Thoracic aorta (tissue), 2 donors: ENCODE results near the gene S100A1. TPM values are rescaled to one million over a fixed set of nuclear protein-coding genes. Genes with fewer than 3 reads are reported as not detected.

Experiments used
- ATAC-seq: fragments of 150-250 bp; one replicate; pipeline ENCODE4 v1.8.0; 2017; ENCODE audit warnings: low read depth; ENCODE audit not compliant: insufficient number of reproducible peaks, low FRiP score
- DNase-seq: peaks from one replicate; pipeline ENCODE4 v3.0.0-alpha.2; 2020; ENCODE audit warnings: low spot score
- H3K27ac ChIP-seq, 2 donors: fragments of 200-600 bp; sonication (generic); 1 replicate in 1 of 2; 2 replicates in 1 of 2; pipeline ENCODE4 v1.5.1; 2016; ENCODE audit warnings: mild to moderate bottlenecking in 2 of 2, moderate library complexity in 2 of 2
- H3K27me3 ChIP-seq: fragments of 200-600 bp; sonication (generic); replicated peaks from 2 replicates; pipeline ENCODE4 v1.6.0; 2016; ENCODE audit warnings: mild to moderate bottlenecking; ENCODE audit not compliant: insufficient read depth
- H3K36me3 ChIP-seq: fragments of 200-600 bp; sonication (generic); one replicate; pipeline ENCODE4 v1.5.1; 2016
- H3K4me1 ChIP-seq, 2 donors: fragments of 200-600 bp; sonication (generic); 1 replicate in 1 of 2; 2 replicates in 1 of 2; pipeline versions ENCODE4 v1.5.1 to v1.6.0; 2016; ENCODE audit warnings: low read depth in 2 of 2, mild to moderate bottlenecking in 1 of 2; ENCODE audit not compliant: control insufficient read depth in 1 of 2
- H3K4me3 ChIP-seq: fragments of 200-600 bp; sonication (generic); 2 replicates; pipeline ENCODE4 v1.5.1; 2016; ENCODE audit warnings: mild to moderate bottlenecking
- H3K9me3 ChIP-seq: fragments of 200-600 bp; sonication (generic); 2 replicates; pipeline ENCODE4 v1.5.1; 2016
- total RNA-seq, 2 donors: library from RNA; depleted of rRNA; stranded (reverse); fragments of >200 nt; gene quantifications; one replicate each; pipeline versions ENCODE4 v1.1.0 to v1.2.3, GENCODE V29; 2016
- TF ChIP-seq, protein P1 (sequence below): fragments of 200-600 bp; sonication (generic); IDR thresholded peaks from one replicate; pipeline ENCODE4 v1.5.1; 2019; ENCODE audit warnings: antibody characterized with exemption

S100A1 gene
- total RNA-seq, 2 donors from 2014 or later, result not detected

DNA sequence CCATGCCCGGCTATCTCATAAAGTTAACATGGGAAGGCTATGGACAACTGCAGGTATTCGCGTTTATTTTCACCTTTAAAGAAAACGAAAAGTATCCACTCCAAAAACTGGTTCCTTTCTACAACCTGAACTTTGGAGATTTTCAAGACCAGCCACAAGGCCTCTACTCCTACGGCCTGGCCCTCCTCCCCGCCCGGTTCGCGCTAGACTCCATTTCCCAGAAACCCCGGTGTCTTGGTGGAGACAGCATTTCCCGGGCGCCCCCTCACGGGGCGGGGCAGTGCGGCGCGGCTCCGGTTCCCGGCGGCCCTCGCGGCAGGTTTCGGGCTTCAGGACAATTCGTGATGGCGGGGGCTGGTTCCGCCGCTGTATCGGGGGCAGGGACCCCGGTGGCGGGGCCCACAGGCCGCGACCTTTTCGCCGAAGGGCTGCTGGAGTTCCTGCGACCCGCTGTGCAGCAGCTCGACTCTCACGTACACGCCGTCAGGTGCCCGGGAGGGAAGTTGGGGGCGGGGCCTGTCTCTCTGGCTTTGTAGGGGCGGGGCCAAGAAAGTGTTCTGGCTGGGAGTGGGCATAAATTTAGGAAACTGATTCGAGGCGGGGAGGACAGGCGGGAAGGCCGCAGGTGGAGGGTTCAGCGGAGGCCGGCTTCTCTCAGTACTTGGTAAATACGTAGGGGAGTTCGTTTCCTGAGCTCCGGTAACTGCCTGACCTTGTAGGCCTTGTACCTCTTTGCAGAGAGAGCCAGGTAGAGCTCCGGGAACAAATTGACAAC is 30.4 kb downstream of the S100A1 start, which contains the start of gene SNAPIN:
Gene SNAPIN, plus strand, starts transcription at position 304 of the 775 bp plus-strand sequence. Its CDS starts 41 bp downstream, at position 345.
- H3K4me1 ChIP-seq, result peaks cover 0 to 10% of the 10 kb centered on the region in 2 donors
- no peaks in the 10 kb centered on the region for H3K27me3 ChIP-seq
- H3K4me3 ChIP-seq, result peak within 1 kb of the TSS; percentile 98
- H3K36me3 ChIP-seq, result peaks cover 25% of the 10 kb centered on the region
- peak within 1 kb of the TSS; percentile 88 to 97 for H3K27ac ChIP-seq
- TF ChIP-seq, protein P1, sequence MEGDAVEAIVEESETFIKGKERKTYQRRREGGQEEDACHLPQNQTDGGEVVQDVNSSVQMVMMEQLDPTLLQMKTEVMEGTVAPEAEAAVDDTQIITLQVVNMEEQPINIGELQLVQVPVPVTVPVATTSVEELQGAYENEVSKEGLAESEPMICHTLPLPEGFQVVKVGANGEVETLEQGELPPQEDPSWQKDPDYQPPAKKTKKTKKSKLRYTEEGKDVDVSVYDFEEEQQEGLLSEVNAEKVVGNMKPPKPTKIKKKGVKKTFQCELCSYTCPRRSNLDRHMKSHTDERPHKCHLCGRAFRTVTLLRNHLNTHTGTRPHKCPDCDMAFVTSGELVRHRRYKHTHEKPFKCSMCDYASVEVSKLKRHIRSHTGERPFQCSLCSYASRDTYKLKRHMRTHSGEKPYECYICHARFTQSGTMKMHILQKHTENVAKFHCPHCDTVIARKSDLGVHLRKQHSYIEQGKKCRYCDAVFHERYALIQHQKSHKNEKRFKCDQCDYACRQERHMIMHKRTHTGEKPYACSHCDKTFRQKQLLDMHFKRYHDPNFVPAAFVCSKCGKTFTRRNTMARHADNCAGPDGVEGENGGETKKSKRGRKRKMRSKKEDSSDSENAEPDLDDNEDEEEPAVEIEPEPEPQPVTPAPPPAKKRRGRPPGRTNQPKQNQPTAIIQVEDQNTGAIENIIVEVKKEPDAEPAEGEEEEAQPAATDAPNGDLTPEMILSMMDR, result no peak
- DNase-seq (peak; percentile 84), ATAC-seq (peak; percentile 89)
- H3K9me3 ChIP-seq, result no peaks in the 10 kb centered on the region

DNA sequence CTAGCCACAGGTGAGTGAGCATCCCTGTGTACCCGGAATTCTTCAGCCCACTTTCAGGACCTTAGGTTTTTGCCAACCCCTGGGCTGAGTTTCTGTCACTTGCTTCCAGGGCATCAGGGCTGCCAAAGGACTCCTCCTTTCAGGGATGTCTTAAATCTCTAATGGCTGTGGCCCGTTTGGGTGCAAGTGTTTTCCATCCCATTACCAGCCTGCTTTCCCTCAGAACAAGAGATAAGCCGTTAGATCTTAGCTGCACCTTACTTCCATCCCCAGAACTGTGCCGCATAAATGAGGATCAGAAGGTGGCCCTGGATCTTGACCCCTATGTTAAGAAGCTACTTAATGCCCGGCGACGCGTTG is 30.9 kb downstream of the S100A1 start:
- no peaks in the 10 kb centered on the region for H3K27me3 ChIP-seq
- TF ChIP-seq, protein P1, result no peak
- peaks cover 0 to 10% of the 10 kb centered on the region in 2 donors for H3K4me1 ChIP-seq
- ATAC-seq (no peak), DNase-seq (no peak)
- H3K36me3 ChIP-seq, result peaks cover 30% of the 10 kb centered on the region
- peak overlapping the region; percentile 98 for H3K4me3 ChIP-seq
- peak overlapping the region; percentile 88 to 97 for H3K27ac ChIP-seq
- no peaks in the 10 kb centered on the region for H3K9me3 ChIP-seq

DNA sequence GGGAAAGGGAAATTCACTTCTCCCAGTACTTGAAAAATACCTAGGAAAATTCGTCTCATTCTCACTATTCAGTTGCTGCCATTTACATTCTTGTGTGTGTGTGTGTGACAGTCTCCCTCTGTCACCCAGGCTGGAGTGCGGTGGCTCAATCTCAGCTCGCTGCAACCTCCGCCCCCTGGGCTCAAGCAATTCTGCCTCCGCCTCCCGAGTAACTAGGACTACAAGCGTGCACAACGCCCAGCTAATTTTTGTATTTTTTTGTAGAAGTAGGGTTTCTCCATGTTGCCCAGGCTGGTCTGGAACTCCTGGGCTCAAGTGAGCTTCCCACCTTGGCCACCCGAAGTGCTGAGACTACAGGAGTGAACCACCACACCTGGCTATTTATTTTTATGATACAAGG is 31.4 kb downstream of the S100A1 start:
- ATAC-seq, result no peak

DNA sequence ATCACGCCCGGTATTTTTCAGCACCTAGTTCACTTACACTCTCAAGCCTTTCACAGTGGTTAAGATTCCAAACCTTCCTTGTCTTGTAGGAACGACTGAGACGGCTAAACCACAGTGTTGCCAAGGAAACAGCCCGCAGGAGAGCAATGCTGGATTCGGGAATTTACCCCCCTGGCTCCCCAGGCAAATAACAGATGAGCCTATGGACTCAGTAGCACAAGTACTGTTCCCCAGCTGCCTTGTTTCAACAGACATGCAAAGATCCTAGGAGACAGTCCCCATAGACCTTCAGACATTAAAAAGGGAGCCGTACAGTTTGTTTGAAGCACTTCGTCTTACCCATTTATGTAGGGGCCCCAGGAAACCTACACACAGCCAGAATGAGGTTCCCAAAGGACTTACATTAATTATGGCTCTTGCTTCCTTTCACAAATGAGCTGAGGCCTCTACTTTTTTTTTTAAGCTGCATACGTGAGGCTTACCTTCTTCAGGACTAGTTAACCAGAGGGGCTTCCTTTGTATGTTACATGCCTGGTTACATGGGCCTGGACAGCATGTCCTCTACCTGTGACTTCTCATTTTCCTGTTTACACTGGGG is 33.0 kb downstream of the S100A1 start:
- Histone ChIP-seq H3K27ac (no peak overlapping the region), H3K4me1 (peaks cover 0 to 10% of the 10 kb centered on the region in 2 donors), H3K36me3 (peaks cover 51% of the 10 kb centered on the region), H3K27me3 (no peaks in the 10 kb centered on the region), H3K9me3 (no peaks in the 10 kb centered on the region), H3K4me3 (no peak overlapping the region)
- no peak for DNase-seq
- TF ChIP-seq, protein P1, result no peak
- no peak for ATAC-seq

More for the DNA sequence above, 31.4 kb downstream of the S100A1 start:
- Histone ChIP-seq H3K9me3 (no peaks in the 10 kb centered on the region), H3K36me3 (peaks cover 35% of the 10 kb centered on the region), H3K27me3 (no peaks in the 10 kb centered on the region), H3K4me1 (peaks cover 0 to 10% of the 10 kb centered on the region in 2 donors), H3K4me3 (peak overlapping the region; percentile 98), H3K27ac (peak overlapping the region; percentile 46 to 97)
- TF ChIP-seq, protein P1, result no peak
- no peak for DNase-seq

DNA sequence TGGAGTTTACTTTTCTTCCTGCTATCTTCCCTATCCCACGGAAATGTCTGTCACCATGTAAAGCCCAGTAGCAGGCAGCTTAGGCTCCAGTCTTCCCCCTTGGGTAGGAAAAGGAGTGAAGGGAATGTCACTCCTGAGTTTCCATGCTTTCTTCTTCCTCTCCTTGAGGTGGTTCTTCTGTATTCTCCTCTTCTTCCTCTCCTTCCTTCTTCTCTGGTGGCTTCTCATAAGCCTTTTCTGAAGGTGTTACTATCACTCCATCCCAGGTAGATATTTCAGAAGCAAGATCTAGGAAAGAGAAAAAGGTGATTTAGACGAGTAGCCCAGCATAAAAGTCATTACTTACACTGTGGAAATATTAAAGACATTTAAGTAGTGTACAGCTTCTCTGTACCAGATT is 34.0 kb downstream of the S100A1 start:
- H3K9me3 ChIP-seq, result no peaks in the 10 kb centered on the region
- H3K27ac ChIP-seq, result no peak overlapping the region
- no peak for DNase-seq
- no peak for ATAC-seq
- no peak overlapping the region for H3K4me3 ChIP-seq
- peaks cover 0 to 10% of the 10 kb centered on the region in 2 donors for H3K4me1 ChIP-seq
- no peaks in the 10 kb centered on the region for H3K27me3 ChIP-seq
- TF ChIP-seq, protein P1, result no peak
- H3K36me3 ChIP-seq, result peaks cover 61% of the 10 kb centered on the region
